GM19238 (cell line): ENCODE data around the gene EPHB4.
"Not testable (repeated sequence)": the region's sequence is repeated elsewhere in the genome, so short reads cannot be mapped to it uniquely, and the experiment has no call there.

Experiments used
- DNase-seq: peaks from one replicate; pipeline ENCODE4 v3.0.0; 2011; ENCODE audit warnings: low spot score; ENCODE audit not compliant: insufficient read length

EPHB4 gene

GRCh38 chr7:100827330-100828226, at the start of gene EPHB4:
EPHB4 (minus strand) TSS chr7:100827523; CDS start chr7:100827030, 493 bp downstream.
- DNase-seq: no peak

GRCh38 chr7:100875356-100875751, 48.0 kb upstream of the EPHB4 start:
- DNase-seq: no peak

- peak; percentile 97 for DNase-seq
Measured at GRCh38 chr7:100874577-100875355, 47.4 kb upstream of the EPHB4 start, which contains the start of gene SRRT. SRRT (plus strand) TSS chr7:100875103; CDS start chr7:100875591, 488 bp downstream.

GRCh38 chr7:100874300-100874576, 46.9 kb upstream of the EPHB4 start:
- DNase-seq: no peak

- no peak for DNase-seq
Measured at GRCh38 chr7:100873599-100874299, 46.4 kb upstream of the EPHB4 start.

GRCh38 chr7:100867776-100868485, 40.6 kb upstream of the EPHB4 start:
- DNase-seq: no peak

- peak; percentile 81 for DNase-seq
Measured at GRCh38 chr7:100867040-100867775, 39.9 kb upstream of the EPHB4 start, which contains the start of gene TRIP6. TRIP6 (plus strand) TSS chr7:100867387; CDS start chr7:100867498, 111 bp downstream.

- DNase-seq: no peak
Measured at GRCh38 chr7:100866729-100867039, 39.4 kb upstream of the EPHB4 start.

- no peak for DNase-seq
Measured at GRCh38 chr7:100865938-100866728, 38.8 kb upstream of the EPHB4 start.

- DNase-seq: no peak
Measured at GRCh38 chr7:100865372-100865911, 38.1 kb upstream of the EPHB4 start.

GRCh38 chr7:100864263-100864845, 37.0 kb upstream of the EPHB4 start:
- DNase-seq: no peak

GRCh38 chr7:100863406-100863950, 36.2 kb upstream of the EPHB4 start:
- DNase-seq: no peak

- no peak for DNase-seq
Measured at GRCh38 chr7:100861616-100861985, 34.3 kb upstream of the EPHB4 start.

GRCh38 chr7:100860702-100861615, 33.6 kb upstream of the EPHB4 start:
- DNase-seq: no peak

GRCh38 chr7:100859856-100860255, 32.5 kb upstream of the EPHB4 start:
- no peak for DNase-seq

- no peak for DNase-seq
Measured at GRCh38 chr7:100856871-100857282, 29.6 kb upstream of the EPHB4 start.

- no peak for DNase-seq
Measured at GRCh38 chr7:100855515-100855914, 28.2 kb upstream of the EPHB4 start.

GRCh38 chr7:100854899-100855298, 27.6 kb upstream of the EPHB4 start:
- not testable (repeated sequence) for DNase-seq
